ENCODE data around the gene PIP5K1B. TPM values are rescaled to one million over a fixed set of nuclear protein-coding genes. Genes with fewer than 3 reads are reported as not detected.

The PIP5K1B gene
- total and polyA plus RNA-seq, 10 of the 15 experiments (the other 5 are each of a cell fraction or from before 2014, with no cell fraction given): 6.8 to 16.3 (median 10.6) TPM

GRCh38 chr9:68876273-68876672 lies 171.2 kb downstream of the PIP5K1B start:
- TF ChIP-seq HDAC6 (IDR thresholded peaks at IDR 0.05; ENCODE audit: unreplicated experiment) (no peak), GABPA (IDR thresholded peaks at IDR 0.05; ENCODE audit: low read depth) (no peak), ZBTB11 (CRISPR knock-in tag; IDR thresholded peaks at IDR 0.05) (no peak), MTA3 (IDR thresholded peaks at IDR 0.05; ENCODE audit: borderline replicate concordance, low read length) (no peak), BCL3 (IDR thresholded peaks at IDR 0.05; ENCODE audit: borderline replicate concordance, insufficient read depth, low read depth, low read length, poor library complexity, severe bottlenecking) (no peak), USF1 (IDR thresholded peaks at IDR 0.05; ENCODE audit: borderline replicate concordance, extremely low read length, insufficient read depth, low read depth, low read length) (no peak), POLR2AphosphoS2 (IDR thresholded peaks at IDR 0.05; ENCODE audit: low read depth, low read length) (no peak), ZNF384 (IDR thresholded peaks at IDR 0.05; ENCODE audit: borderline replicate concordance, low read depth, low read length) (no peak), EZH2 (IDR thresholded peaks at IDR 0.05; ENCODE audit: borderline replicate concordance, control insufficient read depth, low read depth, low read length) (no peak), TCF12 (IDR thresholded peaks at IDR 0.05; ENCODE audit: low read depth, low read length) (no peak), RELA (IDR thresholded peaks at IDR 0.05; ENCODE audit: borderline replicate concordance, partially characterized antibody) (no peak), CBFB (IDR thresholded peaks at IDR 0.05; ENCODE audit: low read depth) (no peak), NR2C1 (IDR thresholded peaks at IDR 0.05) (no peak)
- Histone ChIP-seq H4K20me1 (ENCODE audit: control insufficient read depth, insufficient read depth) (no peaks in the 10 kb centered on the region), H3K27me3 (replicated peaks in 1 of 2; ENCODE audit: control insufficient read depth in 2 of 2, insufficient read depth in 2 of 2, low read length in 1 of 2) (no peaks in the 10 kb centered on the region), H3K9ac (ENCODE audit: control insufficient read depth, insufficient read depth, low read length) (no peak overlapping the region), H3K27ac (ENCODE audit: control insufficient read depth, insufficient read depth) (no peak overlapping the region), H3K79me2 (ENCODE audit: control insufficient read depth, insufficient read depth, low read length) (no peaks in the 10 kb centered on the region), H3K4me3 (no peak overlapping the region), H3K4me1 (ENCODE audit: control insufficient read depth, insufficient read depth, low read length) (no peaks in the 10 kb centered on the region), H3K36me3 (ENCODE audit: control insufficient read depth in 2 of 2, insufficient read depth in 2 of 2, low read length in 1 of 2) (peaks cover 0 to 2% of the 10 kb centered on the region in 2 experiments; a peak in 2 of 4 replicates), H2AFZ (ENCODE audit: control insufficient read depth, low read depth, low read length) (no peak overlapping the region), H3K4me2 (ENCODE audit: control insufficient read depth, insufficient read depth) (no peak overlapping the region), H3K9me3 (replicated peaks; ENCODE audit: control insufficient read depth, insufficient read depth, low read length) (no peaks in the 10 kb centered on the region)
- SMC1A ChIA-PET (ENCODE audit: uncharacterized antibody, unreplicated experiment): interaction anchor here (0.6 to 1.1 kb wide), 2 partner anchors 12 to 15 kb away, joined by 3 read pairs; no protein-coding TSS in a partner anchor
- intact Hi-C loops (cut with micrococcal nuclease; ENCODE audit: unreplicated experiment): no loop called here
- CTCF ChIA-PET: no interaction called here
- DNase-seq (ENCODE audit: low read depth, low spot score) (no peak), ATAC-seq (no peak), FAIRE-seq (no peak)
- BruUV-seq (replicated peaks): no TSS peak
- POLR2A ChIA-PET: no interaction called here
- WGBS (ENCODE audit: insufficient coverage, insufficient replicate concordance, low lambda C conversion rate, missing lambda C conversion rate): 97% methylated on average over 5 of the region's 5 CpGs
- RAD21 ChIA-PET (ENCODE audit: unreplicated experiment): no interaction called here
- in situ Hi-C loops (cut with MboI): no loop called here
